Measurements from ENCODE around the gene UROC1. TPM values are rescaled to one million over a fixed set of nuclear protein-coding genes. Genes with fewer than 3 reads are reported as not detected.
A peak's percentile ranks its signal among the peaks of the same experiment; 100 is the strongest.

Gene UROC1
- total RNA-seq, 1 donor from 2014 or later: not detected

GRCh38 chr3:126476166-126477060, 41.2 kb downstream of the UROC1 start:
- H3K4me1 Mint-ChIP-seq: peaks cover 39% of the 10 kb centered on the region
- peak overlapping the region; percentile 83 for H3K4me3 Mint-ChIP-seq
- no peaks in the 10 kb centered on the region for H3K9me3 Mint-ChIP-seq
- no peaks in the 10 kb centered on the region for H3K36me3 Mint-ChIP-seq
- H3K27me3 Mint-ChIP-seq (ENCODE audit: low read depth): no peaks in the 10 kb centered on the region
- TF ChIP-seq CTCF (IDR thresholded peaks at IDR 0.05; ENCODE audit: unreplicated experiment): no peak
- H3K27ac Mint-ChIP-seq: peak overlapping the region; percentile 82
- peak in 1 of 2 experiments; percentile 72 for DNase-seq (ENCODE audit: low spot score in 2 of 2, unreplicated experiment in 2 of 2)

- H3K27ac Mint-ChIP-seq: peak within 1 kb of the TSS; percentile 95
- peak; percentile 93 to 95 for DNase-seq (ENCODE audit: low spot score in 2 of 2, unreplicated experiment in 2 of 2)
- H3K4me3 Mint-ChIP-seq: peak within 1 kb of the TSS; percentile 91
- H3K36me3 Mint-ChIP-seq: peaks cover 5% of the 10 kb centered on the region
- H3K27me3 Mint-ChIP-seq (ENCODE audit: low read depth): no peaks in the 10 kb centered on the region
- peaks cover 37% of the 10 kb centered on the region for H3K4me1 Mint-ChIP-seq
- TF ChIP-seq CTCF (IDR thresholded peaks at IDR 0.05; ENCODE audit: unreplicated experiment): no peak
- H3K9me3 Mint-ChIP-seq: no peaks in the 10 kb centered on the region
Observed at GRCh38 chr3:126475413-126476114, 42.0 kb downstream of the UROC1 start, which contains the start of gene ZXDC. Gene ZXDC, minus strand, starts transcription at chr3:126475891. Its CDS starts 26 bp downstream, at chr3:126475865.

- TF ChIP-seq CTCF (IDR thresholded peaks at IDR 0.05; ENCODE audit: unreplicated experiment): no peak
- Mint-ChIP-seq H3K36me3 (peaks cover 8% of the 10 kb centered on the region), H3K9me3 (no peaks in the 10 kb centered on the region), H3K27me3 (ENCODE audit: low read depth) (no peaks in the 10 kb centered on the region), H3K4me1 (peaks cover 37% of the 10 kb centered on the region), H3K27ac (peak overlapping the region; percentile 95), H3K4me3 (peak overlapping the region; percentile 91)
- DNase-seq (ENCODE audit: low spot score in 2 of 2, unreplicated experiment in 2 of 2): peak in 1 of 2 experiments; percentile 57
Observed at GRCh38 chr3:126474498-126475412, 42.8 kb downstream of the UROC1 start.

- DNase-seq (ENCODE audit: low spot score in 2 of 2, unreplicated experiment in 2 of 2): no peak
- Mint-ChIP-seq H3K9me3 (no peaks in the 10 kb centered on the region), H3K27me3 (ENCODE audit: low read depth) (no peaks in the 10 kb centered on the region), H3K4me3 (peak overlapping the region; percentile 91), H3K36me3 (peaks cover 20% of the 10 kb centered on the region), H3K4me1 (peaks cover 37% of the 10 kb centered on the region), H3K27ac (peak overlapping the region; percentile 17)
- TF ChIP-seq CTCF (IDR thresholded peaks at IDR 0.05; ENCODE audit: unreplicated experiment): no peak
Observed at GRCh38 chr3:126473292-126474168, 44.0 kb downstream of the UROC1 start.
